ENCODE measurements around the gene CHN1.

CHN1 gene

GRCh38 chr2:174815526-174815925, 189.7 kb downstream of the CHN1 start:
- DNase-seq, result no peak

- DNase-seq, result no peak
These were observed 193.1 kb downstream of the CHN1 start for GRCh38 chr2:174812037-174812436.

GRCh38 chr2:174807931-174808330, 197.2 kb downstream of the CHN1 start:
- DNase-seq, result no peak

- DNase-seq, result no peak
These were observed 199.4 kb downstream of the CHN1 start for GRCh38 chr2:174805803-174806202.

- DNase-seq, result no peak
These were observed 202.7 kb downstream of the CHN1 start for GRCh38 chr2:174802459-174802858.

- DNase-seq, result no peak
These were observed 204.6 kb downstream of the CHN1 start for GRCh38 chr2:174800436-174801205.

- no peak for DNase-seq
These were observed 206.4 kb downstream of the CHN1 start for GRCh38 chr2:174798801-174799200.

GRCh38 chr2:174797781-174798276, 207.4 kb downstream of the CHN1 start:
- peak in 1 of 2 experiments; percentile 11 for DNase-seq

- DNase-seq, result no peak
These were observed 208.8 kb downstream of the CHN1 start for GRCh38 chr2:174796319-174796771.

GRCh38 chr2:174794851-174795374, 210.3 kb downstream of the CHN1 start:
- DNase-seq, result no peak

- DNase-seq, result no peak
These were observed 212.7 kb downstream of the CHN1 start for GRCh38 chr2:174792309-174793025.

- DNase-seq, result no peak
These were observed 213.4 kb downstream of the CHN1 start for GRCh38 chr2:174791746-174792280.

GRCh38 chr2:174791020-174791419, 214.2 kb downstream of the CHN1 start:
- DNase-seq, result no peak

- no peak for DNase-seq
These were observed 216.2 kb downstream of the CHN1 start for GRCh38 chr2:174789001-174789400.

GRCh38 chr2:174788291-174788929, 216.8 kb downstream of the CHN1 start:
- DNase-seq, result no peak

GRCh38 chr2:174787487-174788205, 217.5 kb downstream of the CHN1 start:
- DNase-seq, result no peak

- DNase-seq, result no peak
These were observed 219.0 kb downstream of the CHN1 start for GRCh38 chr2:174786066-174786725.

GRCh38 chr2:174785481-174785880, 219.7 kb downstream of the CHN1 start:
- DNase-seq, result no peak

- no peak for DNase-seq
These were observed 220.3 kb downstream of the CHN1 start for GRCh38 chr2:174784909-174785308.

- no peak for DNase-seq
These were observed 220.9 kb downstream of the CHN1 start for GRCh38 chr2:174784316-174784715.

GRCh38 chr2:174781996-174782395, 223.2 kb downstream of the CHN1 start:
- no peak for DNase-seq

GRCh38 chr2:174781298-174781697, 223.9 kb downstream of the CHN1 start:
- DNase-seq, result no peak

Data from Kasumi-1 (cell line).